Thoracic aorta (tissue), 2 donors: ENCODE measurements around the gene CALN1. TPM values are rescaled to one million over a fixed set of nuclear protein-coding genes. Genes with fewer than 3 reads are reported as not detected.
A peak's percentile ranks its signal among the peaks of the same experiment; 100 is the strongest.

Experiments
- ATAC-seq: fragments of 150-250 bp; one replicate; pipeline ENCODE4 v1.8.0; 2017; ENCODE audit warnings: low read depth; ENCODE audit not compliant: insufficient number of reproducible peaks, low FRiP score
- DNase-seq: peaks from one replicate; pipeline ENCODE4 v3.0.0-alpha.2; 2020; ENCODE audit warnings: low spot score
- H3K27ac ChIP-seq, 2 donors: fragments of 200-600 bp; sonication (generic); 1 replicate in 1 of 2; 2 replicates in 1 of 2; pipeline ENCODE4 v1.5.1; 2016; ENCODE audit warnings: mild to moderate bottlenecking in 2 of 2, moderate library complexity in 2 of 2
- H3K27me3 ChIP-seq: fragments of 200-600 bp; sonication (generic); replicated peaks from 2 replicates; pipeline ENCODE4 v1.6.0; 2016; ENCODE audit warnings: mild to moderate bottlenecking; ENCODE audit not compliant: insufficient read depth
- H3K36me3 ChIP-seq: fragments of 200-600 bp; sonication (generic); one replicate; pipeline ENCODE4 v1.5.1; 2016
- H3K4me1 ChIP-seq, 2 donors: fragments of 200-600 bp; sonication (generic); 1 replicate in 1 of 2; 2 replicates in 1 of 2; pipeline versions ENCODE4 v1.5.1 to v1.6.0; 2016; ENCODE audit warnings: low read depth in 2 of 2, mild to moderate bottlenecking in 1 of 2; ENCODE audit not compliant: control insufficient read depth in 1 of 2
- H3K4me3 ChIP-seq: fragments of 200-600 bp; sonication (generic); 2 replicates; pipeline ENCODE4 v1.5.1; 2016; ENCODE audit warnings: mild to moderate bottlenecking
- H3K9me3 ChIP-seq: fragments of 200-600 bp; sonication (generic); 2 replicates; pipeline ENCODE4 v1.5.1; 2016
- total RNA-seq, 2 donors: library from RNA; depleted of rRNA; stranded (reverse); fragments of >200 nt; gene quantifications; one replicate each; pipeline versions ENCODE4 v1.1.0 to v1.2.3, GENCODE V29; 2016
- TF ChIP-seq, protein P1 (sequence below): fragments of 200-600 bp; sonication (generic); IDR thresholded peaks from one replicate; pipeline ENCODE4 v1.5.1; 2019; ENCODE audit warnings: antibody characterized with exemption

The CALN1 gene
- total RNA-seq, 2 donors from 2014 or later = not detected

DNA sequence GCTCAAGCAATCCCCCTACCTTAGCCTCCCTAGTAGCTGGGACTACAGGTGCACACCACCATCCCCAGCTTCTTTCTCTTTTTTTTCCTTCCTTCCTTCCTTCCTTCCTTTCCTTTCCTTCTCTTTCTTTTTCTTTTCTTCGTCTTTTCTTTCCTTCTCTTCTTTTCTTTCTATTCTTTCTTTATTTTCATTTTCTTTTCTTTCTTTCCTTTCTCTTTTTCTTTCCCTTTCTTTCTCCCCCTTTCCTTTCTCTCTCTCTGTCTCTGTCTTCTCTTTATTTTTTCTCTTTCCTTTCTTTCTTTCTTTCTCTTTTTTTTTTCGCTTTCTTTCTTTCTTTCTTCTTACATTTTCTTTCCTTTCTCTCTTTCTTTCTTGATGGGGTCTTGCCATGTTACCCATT is 658.9 kb downstream of the CALN1 start:
- ATAC-seq = no peak
- H3K4me3 ChIP-seq = no peak overlapping the region
- TF ChIP-seq, protein P1, sequence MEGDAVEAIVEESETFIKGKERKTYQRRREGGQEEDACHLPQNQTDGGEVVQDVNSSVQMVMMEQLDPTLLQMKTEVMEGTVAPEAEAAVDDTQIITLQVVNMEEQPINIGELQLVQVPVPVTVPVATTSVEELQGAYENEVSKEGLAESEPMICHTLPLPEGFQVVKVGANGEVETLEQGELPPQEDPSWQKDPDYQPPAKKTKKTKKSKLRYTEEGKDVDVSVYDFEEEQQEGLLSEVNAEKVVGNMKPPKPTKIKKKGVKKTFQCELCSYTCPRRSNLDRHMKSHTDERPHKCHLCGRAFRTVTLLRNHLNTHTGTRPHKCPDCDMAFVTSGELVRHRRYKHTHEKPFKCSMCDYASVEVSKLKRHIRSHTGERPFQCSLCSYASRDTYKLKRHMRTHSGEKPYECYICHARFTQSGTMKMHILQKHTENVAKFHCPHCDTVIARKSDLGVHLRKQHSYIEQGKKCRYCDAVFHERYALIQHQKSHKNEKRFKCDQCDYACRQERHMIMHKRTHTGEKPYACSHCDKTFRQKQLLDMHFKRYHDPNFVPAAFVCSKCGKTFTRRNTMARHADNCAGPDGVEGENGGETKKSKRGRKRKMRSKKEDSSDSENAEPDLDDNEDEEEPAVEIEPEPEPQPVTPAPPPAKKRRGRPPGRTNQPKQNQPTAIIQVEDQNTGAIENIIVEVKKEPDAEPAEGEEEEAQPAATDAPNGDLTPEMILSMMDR = no peak
- DNase-seq = no peak
- no peaks in the 10 kb centered on the region for H3K9me3 ChIP-seq
- H3K27me3 ChIP-seq = no peaks in the 10 kb centered on the region
- H3K4me1 ChIP-seq = no peaks in the 10 kb centered on the region
- no peak overlapping the region for H3K27ac ChIP-seq
- H3K36me3 ChIP-seq = no peaks in the 10 kb centered on the region

DNA sequence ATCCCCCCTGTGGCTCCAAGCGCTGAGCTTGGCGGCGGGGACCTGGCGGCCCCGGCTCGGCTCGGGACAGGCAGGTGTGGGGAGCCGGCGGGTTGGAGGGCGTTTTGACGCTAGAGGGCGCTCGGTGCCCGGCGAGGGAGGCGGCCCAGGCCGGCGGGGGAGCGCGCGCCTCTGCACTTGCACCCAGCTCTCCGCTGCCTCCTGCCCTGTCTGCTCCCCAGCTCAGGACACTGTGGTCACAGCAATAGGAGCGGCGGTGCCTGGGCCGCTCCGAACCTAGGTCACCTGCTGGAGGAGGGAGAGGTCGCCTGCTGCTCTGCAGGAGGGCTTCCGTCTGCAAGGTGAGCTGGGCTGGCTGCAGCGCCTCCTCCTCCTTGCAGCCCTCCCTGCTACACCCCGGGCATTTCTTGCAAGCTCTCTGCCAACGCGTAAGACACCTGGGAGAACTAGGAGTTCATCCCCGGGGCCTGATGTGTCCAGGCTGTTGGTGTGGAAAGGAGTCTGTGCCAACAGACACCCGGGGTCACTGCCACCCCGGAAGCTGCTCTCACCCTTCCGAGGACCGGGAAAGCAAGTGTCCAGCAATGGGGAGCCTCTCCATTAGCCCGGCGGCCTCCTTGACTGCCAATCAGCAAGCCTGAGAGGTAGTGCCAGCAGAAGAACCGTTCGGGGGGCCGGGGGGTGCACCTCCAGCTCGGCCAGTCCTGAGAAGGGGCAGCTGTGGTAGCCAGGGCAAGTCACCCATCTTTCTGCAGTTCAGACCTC is 659.8 kb downstream of the CALN1 start:
- ATAC-seq (no peak), DNase-seq (no peak)
- no peaks in the 10 kb centered on the region for H3K27me3 ChIP-seq
- TF ChIP-seq, protein P1 = peak; percentile 14
- no peaks in the 10 kb centered on the region for H3K36me3 ChIP-seq
- H3K4me1 ChIP-seq = no peaks in the 10 kb centered on the region
- no peak overlapping the region for H3K27ac ChIP-seq
- no peaks in the 10 kb centered on the region for H3K9me3 ChIP-seq
- no peak overlapping the region for H3K4me3 ChIP-seq

DNA sequence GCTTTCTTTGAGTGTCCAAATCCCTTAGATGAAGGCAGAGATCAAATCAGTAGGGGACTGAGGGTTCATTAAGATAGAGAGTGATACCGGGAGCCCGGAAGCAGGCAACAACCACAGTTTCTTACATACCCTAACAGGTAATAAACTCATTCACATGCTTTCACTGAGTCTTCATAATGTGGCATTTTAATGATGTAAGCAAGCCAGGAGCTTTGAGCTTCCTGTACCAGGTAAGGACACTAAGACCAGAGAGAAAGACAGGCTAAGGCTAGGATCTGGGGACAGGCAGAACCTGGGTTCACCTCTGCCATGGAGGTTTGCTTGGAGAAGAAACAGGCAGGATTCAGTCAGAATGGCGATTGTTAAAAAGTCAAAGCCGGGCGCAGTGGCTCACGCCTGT is 661.8 kb downstream of the CALN1 start:
- H3K4me1 ChIP-seq = no peaks in the 10 kb centered on the region
- H3K4me3 ChIP-seq = no peak overlapping the region
- no peaks in the 10 kb centered on the region for H3K9me3 ChIP-seq
- no peak for DNase-seq
- H3K36me3 ChIP-seq = no peaks in the 10 kb centered on the region
- H3K27ac ChIP-seq = no peak overlapping the region
- H3K27me3 ChIP-seq = no peaks in the 10 kb centered on the region
- TF ChIP-seq, protein P1 = no peak
- no peak for ATAC-seq

- Histone ChIP-seq H3K9me3 (no peaks in the 10 kb centered on the region), H3K4me1 (no peaks in the 10 kb centered on the region), H3K27me3 (no peaks in the 10 kb centered on the region), H3K4me3 (no peak overlapping the region), H3K27ac (no peak overlapping the region), H3K36me3 (no peaks in the 10 kb centered on the region)
- ATAC-seq = no peak
- no peak for DNase-seq
- TF ChIP-seq, protein P1 = no peak
Observed at GRCh38 chr7:71746006-71746405, 666.1 kb downstream of the CALN1 start.

DNA sequence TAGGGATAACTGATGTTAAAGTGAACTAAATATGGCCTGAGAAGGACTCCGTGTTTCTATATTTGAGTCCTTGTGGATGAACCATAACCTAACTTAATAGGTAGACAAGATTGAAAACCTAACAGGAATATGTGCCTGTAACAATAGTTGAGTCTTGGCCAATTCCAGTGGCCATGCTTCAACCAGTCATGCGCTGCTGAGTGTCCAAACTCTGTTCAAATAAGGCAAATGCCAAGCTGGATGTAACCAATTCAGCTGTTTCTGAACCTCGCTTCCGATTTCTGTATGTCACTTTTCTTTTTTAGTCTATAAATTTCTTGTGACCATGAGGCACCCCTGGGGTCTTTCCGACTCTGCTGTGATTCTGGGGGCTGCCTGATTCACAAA is 672.0 kb downstream of the CALN1 start:
- Histone ChIP-seq H3K4me1 (no peaks in the 10 kb centered on the region), H3K27me3 (no peaks in the 10 kb centered on the region), H3K36me3 (no peaks in the 10 kb centered on the region), H3K27ac (no peak overlapping the region), H3K9me3 (no peaks in the 10 kb centered on the region), H3K4me3 (no peak overlapping the region)
- TF ChIP-seq, protein P1 = no peak
- DNase-seq = no peak
- no peak for ATAC-seq
